ENCODE data around the gene METTL23. TPM values are rescaled to one million over a fixed set of nuclear protein-coding genes. Genes with fewer than 3 reads are reported as not detected.

The METTL23 gene, protein sequence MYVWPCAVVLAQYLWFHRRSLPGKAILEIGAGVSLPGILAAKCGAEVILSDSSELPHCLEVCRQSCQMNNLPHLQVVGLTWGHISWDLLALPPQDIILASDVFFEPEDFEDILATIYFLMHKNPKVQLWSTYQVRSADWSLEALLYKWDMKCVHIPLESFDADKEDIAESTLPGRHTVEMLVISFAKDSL
- total RNA-seq (ENCODE audit: unreplicated experiment) = 24.3 TPM
- long read RNA-seq, partial matches to known transcripts = 3 of 13 reads
- long read RNA-seq, other reads (novel, unspliced or antisense) = 3 of 13 reads

DNA sequence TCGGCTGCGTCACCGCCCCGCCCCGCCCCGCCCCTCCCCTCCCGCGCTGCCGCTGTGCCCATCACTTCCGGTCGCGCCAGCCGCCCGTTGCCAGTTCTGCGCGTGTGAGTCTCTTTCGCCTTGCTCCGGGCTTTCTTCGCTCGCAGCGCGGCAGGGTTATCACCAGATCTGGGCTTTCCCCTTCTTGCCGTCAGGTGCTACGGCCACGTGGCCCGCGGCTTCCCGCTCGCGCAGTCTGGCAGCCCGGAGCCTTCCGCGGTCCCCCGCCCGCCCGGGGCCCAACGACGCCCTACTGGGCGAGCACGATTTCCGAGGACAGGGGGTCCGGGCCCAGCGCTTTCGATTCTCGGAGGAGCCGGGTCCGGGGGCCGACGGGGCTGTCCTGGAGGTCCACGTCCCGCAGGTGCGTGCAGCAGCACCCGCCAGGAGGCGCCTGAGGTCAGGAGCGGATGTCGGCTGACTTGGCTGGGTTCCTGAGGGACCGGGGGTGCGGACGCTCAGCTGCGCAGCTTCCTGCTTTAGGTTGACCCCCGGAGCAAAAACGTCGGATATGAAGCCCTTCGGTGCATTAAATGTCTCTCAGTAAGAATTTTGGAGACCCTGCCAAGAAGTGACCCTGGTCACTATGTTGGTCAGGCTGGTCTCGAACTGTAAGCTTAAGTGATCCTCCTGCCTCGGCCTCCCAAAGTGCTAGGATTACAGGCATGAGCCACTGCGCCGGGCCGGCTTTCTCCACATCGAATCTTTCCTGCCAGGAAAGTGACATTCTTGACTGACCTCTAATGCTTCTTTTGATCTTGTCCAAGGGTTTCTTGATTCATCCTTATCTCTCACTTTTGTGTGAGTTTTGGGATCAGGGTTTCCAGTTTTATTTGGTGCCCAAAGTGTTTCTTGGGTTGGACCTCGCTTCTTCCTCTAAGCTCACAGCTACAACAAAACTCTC lies at the start of gene METTL23:
METTL23 (plus strand) TSS at position 64 of the 943 bp plus-strand sequence. CDS start 2,872 bp downstream, outside the sequence.
- H3K36me3 Mint-ChIP-seq (ENCODE audit: unreplicated experiment) = no peaks in the 10 kb centered on the region
- H3K4me3 Mint-ChIP-seq (ENCODE audit: unreplicated experiment) = peak within 1 kb of the TSS; percentile 94
- TF ChIP-seq, protein P1, sequence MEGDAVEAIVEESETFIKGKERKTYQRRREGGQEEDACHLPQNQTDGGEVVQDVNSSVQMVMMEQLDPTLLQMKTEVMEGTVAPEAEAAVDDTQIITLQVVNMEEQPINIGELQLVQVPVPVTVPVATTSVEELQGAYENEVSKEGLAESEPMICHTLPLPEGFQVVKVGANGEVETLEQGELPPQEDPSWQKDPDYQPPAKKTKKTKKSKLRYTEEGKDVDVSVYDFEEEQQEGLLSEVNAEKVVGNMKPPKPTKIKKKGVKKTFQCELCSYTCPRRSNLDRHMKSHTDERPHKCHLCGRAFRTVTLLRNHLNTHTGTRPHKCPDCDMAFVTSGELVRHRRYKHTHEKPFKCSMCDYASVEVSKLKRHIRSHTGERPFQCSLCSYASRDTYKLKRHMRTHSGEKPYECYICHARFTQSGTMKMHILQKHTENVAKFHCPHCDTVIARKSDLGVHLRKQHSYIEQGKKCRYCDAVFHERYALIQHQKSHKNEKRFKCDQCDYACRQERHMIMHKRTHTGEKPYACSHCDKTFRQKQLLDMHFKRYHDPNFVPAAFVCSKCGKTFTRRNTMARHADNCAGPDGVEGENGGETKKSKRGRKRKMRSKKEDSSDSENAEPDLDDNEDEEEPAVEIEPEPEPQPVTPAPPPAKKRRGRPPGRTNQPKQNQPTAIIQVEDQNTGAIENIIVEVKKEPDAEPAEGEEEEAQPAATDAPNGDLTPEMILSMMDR (IDR thresholded peaks at IDR 0.05; ENCODE audit: partially characterized antibody, unreplicated experiment) = peak; percentile 81
- peaks cover 6% of the 10 kb centered on the region for H3K9me3 Mint-ChIP-seq (ENCODE audit: unreplicated experiment)
- H3K27ac Mint-ChIP-seq (ENCODE audit: unreplicated experiment) = peak within 1 kb of the TSS; percentile 91
- H3K4me1 Mint-ChIP-seq (ENCODE audit: low read depth, unreplicated experiment) = peaks cover 5% of the 10 kb centered on the region
- H3K27me3 Mint-ChIP-seq (ENCODE audit: unreplicated experiment) = no peaks in the 10 kb centered on the region
- DNase-seq = peak; percentile 86

DNA sequence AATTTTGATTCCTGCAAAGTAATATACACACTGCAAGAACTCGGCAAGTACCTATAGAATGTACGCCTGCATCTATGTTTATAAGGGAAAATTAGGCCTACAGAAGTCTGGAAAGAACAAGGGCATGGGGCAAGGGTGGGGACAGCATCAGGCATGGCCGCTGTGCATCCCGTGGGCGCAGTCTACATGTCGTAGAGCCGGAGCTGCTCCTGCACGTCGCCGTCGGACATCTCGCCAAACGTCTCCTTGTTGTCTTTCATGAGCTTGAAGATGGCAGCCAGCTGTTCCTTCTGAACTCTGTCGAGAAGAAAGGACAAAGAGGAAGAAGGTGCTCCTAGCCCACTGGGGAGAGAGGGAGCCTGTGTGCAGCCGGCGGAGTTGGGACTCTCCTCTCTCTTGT lies 49.2 kb upstream of the METTL23 start:
- H3K36me3 Mint-ChIP-seq (ENCODE audit: unreplicated experiment) = no peaks in the 10 kb centered on the region

DNA sequence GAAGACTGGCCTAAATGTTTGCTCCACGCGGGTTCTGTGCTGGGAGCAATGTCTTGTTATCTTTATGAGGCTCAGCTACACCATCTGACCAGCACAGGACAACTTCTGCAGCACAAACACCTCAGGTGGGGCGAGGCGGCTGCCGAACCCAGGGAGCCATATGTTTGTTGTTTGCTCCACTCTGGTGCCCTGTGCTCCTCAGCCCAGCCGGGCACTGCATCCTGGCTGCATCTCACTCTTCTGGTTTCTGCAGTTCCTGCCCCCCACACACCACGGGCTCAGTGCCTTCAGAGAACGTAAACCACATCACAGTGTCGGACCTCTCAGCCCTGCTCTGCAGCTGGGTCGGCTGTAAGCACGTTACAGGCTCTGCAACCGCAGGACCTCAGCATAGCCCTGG lies 48.3 kb upstream of the METTL23 start:
- DNase-seq = no peak
- peaks cover 6% of the 10 kb centered on the region for H3K9me3 Mint-ChIP-seq (ENCODE audit: unreplicated experiment)
- peaks cover 10% of the 10 kb centered on the region for H3K27me3 Mint-ChIP-seq (ENCODE audit: unreplicated experiment)
- no peak overlapping the region for H3K27ac Mint-ChIP-seq (ENCODE audit: unreplicated experiment)
- no peak overlapping the region for H3K4me3 Mint-ChIP-seq (ENCODE audit: unreplicated experiment)
- peaks cover 21% of the 10 kb centered on the region for H3K4me1 Mint-ChIP-seq (ENCODE audit: low read depth, unreplicated experiment)
- TF ChIP-seq, protein P1 (IDR thresholded peaks at IDR 0.05; ENCODE audit: partially characterized antibody, unreplicated experiment) = no peak
- H3K36me3 Mint-ChIP-seq (ENCODE audit: unreplicated experiment) = no peaks in the 10 kb centered on the region

More for the DNA sequence above, 49.2 kb upstream of the METTL23 start:
- Mint-ChIP-seq H3K9me3 (ENCODE audit: unreplicated experiment) (peaks cover 2% of the 10 kb centered on the region), H3K27ac (ENCODE audit: unreplicated experiment) (no peak overlapping the region), H3K27me3 (ENCODE audit: unreplicated experiment) (peaks cover 12% of the 10 kb centered on the region), H3K4me3 (ENCODE audit: unreplicated experiment) (no peak overlapping the region), H3K4me1 (ENCODE audit: low read depth, unreplicated experiment) (peaks cover 16% of the 10 kb centered on the region)
- TF ChIP-seq, protein P1 (IDR thresholded peaks at IDR 0.05; ENCODE audit: partially characterized antibody, unreplicated experiment) = no peak
- DNase-seq = no peak

DNA sequence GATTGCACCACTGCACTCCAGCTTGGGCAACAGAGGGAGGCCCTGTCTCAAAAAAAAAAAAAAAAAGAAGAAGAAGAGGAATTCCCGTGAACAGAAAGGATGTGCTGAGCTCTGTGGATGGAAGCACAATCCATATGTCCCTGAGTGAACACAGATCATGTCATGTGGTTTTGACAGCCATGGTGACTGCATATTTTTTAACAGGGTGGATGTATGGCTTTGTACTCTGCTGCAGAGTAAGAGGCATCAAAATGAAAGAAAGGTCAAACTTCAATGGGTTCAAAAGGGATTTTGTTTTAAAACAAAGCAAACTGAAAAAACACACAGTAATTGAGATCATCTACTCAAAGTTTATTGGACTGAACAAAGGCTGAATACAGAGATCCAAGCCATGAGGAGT lies 47.4 kb upstream of the METTL23 start:
- H3K9me3 Mint-ChIP-seq (ENCODE audit: unreplicated experiment) = peaks cover 6% of the 10 kb centered on the region
- H3K4me3 Mint-ChIP-seq (ENCODE audit: unreplicated experiment) = no peak overlapping the region
- H3K27me3 Mint-ChIP-seq (ENCODE audit: unreplicated experiment) = peaks cover 10% of the 10 kb centered on the region
- no peak for DNase-seq
- no peaks in the 10 kb centered on the region for H3K36me3 Mint-ChIP-seq (ENCODE audit: unreplicated experiment)
- no peak overlapping the region for H3K27ac Mint-ChIP-seq (ENCODE audit: unreplicated experiment)
- TF ChIP-seq, protein P1 (IDR thresholded peaks at IDR 0.05; ENCODE audit: partially characterized antibody, unreplicated experiment) = no peak
- H3K4me1 Mint-ChIP-seq (ENCODE audit: low read depth, unreplicated experiment) = peaks cover 26% of the 10 kb centered on the region
